GM19351 (cell line): ENCODE results near the gene KLC1.

Experiments
- ATAC-seq: cut with Tn5 transposase; IDR thresholded peaks from one replicate; pipeline ENCODE4 v1.9.1; 2021; ENCODE audit warnings: mild to moderate bottlenecking, moderate library complexity; ENCODE audit not compliant: unreplicated experiment

Gene KLC1

GRCh38 chr14:103657471-103657870, 28.5 kb downstream of the KLC1 start:
- no peak for ATAC-seq

DNA sequence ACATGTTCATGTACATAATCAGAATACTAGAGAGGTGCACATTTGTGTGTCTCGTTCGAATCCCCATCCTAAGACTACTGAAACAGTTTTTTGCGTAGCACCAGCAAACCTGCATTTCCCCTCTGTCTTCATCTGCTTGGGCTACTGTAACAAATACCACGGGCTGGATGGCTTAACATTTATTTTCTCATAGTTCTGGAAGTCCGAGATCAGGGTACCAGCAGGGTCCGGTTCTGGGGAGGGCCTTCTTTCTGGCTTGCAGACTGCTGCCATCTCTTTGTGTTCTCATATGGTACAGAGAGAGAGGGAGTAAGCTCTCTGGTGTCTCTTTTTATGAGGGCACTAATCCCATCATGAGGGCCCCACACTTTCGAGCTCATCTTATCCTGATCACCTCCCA, 30.6 kb downstream of the KLC1 start:
- ATAC-seq = no peak

DNA sequence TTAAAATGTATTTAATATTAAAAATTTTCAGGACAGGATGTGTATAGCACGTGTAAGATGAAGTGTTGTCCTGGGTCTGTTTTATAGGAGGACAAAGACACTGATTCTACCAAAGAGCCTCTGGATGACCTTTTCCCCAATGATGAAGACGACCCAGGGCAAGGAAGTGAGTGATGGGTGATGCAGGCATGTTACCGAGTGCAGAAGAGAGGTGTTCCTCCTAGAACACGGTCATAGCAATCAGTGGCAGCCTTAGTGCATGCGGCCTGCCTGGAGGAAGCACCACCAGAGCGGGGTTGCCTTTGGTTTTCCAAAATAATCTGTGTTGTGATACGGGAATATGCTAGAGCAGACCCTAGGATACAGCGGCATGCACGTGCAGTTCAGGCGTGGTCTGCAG, 33.0 kb downstream of the KLC1 start:
- ATAC-seq = no peak

- no peak for ATAC-seq
These were observed 33.6 kb downstream of the KLC1 start for GRCh38 chr14:103662591-103662990.

DNA sequence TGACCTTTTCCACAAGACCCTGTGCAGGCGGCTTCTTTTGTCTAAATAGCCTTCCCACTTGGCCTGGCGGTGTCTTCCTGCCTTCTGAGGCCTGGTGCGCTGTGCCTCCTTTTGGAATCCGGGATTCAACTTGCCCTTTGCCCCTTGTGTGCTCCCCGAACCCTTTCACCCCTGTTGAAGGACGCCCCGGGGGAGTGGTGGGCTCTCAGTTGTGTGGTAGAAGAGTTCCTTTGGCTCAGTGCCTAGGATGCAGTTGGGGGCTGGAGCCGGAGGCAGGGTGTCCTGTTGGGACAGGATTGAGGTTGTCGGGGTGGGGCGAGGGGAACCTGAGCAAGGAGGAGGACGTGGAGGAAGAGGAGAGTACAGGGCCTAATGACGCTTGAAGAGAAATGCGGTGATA, 34.5 kb downstream of the KLC1 start:
- ATAC-seq = no peak

GRCh38 chr14:103667671-103668070, 38.7 kb downstream of the KLC1 start:
- no peak for ATAC-seq

DNA sequence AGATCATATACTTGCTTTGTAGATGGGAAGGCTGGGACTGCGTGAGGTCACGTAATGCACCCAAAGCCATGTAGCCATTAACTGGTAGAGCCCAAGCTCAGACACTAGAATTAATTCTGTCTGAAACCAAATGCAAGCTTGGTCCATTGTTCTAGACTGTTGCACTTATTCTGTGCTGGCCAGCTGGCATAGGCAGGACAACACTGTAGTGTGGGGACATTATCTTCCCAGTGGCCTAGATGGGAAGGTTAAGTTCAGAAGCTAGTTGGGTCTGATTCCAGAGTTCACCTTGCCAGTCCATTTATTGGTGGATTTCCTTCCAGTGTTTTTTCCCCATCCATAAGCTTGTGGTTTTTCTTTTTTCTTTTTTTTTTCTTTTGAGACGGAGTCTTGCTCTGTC, 39.1 kb downstream of the KLC1 start:
- ATAC-seq = no peak

DNA sequence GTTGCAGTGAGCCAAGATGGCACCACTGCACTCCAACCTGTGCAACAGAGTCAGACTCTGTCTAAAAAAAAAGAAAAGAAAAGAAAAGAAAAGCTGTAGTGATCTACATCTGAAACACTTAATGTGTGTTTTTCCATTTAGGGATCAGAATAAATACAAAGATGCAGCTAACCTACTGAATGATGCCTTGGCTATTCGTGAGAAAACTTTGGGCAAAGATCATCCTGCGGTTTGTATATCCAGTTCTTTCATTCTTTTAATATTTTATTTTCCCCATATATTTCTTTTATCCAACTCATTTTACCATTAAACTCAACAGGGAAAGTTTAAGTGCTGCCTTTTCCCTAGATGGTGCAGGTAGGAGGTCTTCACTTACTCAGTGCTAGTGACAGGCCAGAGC, 40.4 kb downstream of the KLC1 start:
- no peak for ATAC-seq

GRCh38 chr14:103671911-103672310, 42.9 kb downstream of the KLC1 start:
- ATAC-seq = no peak

DNA sequence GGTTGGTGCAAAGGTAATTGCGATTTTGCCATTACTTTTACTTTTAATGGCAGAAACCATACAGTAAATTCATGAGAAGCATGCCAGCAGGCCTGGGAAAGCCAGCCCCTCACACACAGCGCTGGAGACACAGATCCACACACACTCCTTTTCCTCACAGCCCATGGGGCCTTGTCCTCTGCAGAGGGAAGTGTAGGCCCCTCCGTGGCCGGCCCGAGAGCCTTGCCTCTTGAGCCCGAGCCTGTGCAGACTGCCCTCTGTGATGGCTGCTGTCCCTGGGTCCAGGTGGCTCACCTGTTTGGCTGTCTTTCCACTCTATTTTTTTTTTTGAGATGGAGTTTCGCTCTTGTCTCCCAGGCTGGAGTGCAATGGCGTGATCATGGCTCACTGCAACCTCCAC, 46.9 kb downstream of the KLC1 start:
- ATAC-seq = no peak

DNA sequence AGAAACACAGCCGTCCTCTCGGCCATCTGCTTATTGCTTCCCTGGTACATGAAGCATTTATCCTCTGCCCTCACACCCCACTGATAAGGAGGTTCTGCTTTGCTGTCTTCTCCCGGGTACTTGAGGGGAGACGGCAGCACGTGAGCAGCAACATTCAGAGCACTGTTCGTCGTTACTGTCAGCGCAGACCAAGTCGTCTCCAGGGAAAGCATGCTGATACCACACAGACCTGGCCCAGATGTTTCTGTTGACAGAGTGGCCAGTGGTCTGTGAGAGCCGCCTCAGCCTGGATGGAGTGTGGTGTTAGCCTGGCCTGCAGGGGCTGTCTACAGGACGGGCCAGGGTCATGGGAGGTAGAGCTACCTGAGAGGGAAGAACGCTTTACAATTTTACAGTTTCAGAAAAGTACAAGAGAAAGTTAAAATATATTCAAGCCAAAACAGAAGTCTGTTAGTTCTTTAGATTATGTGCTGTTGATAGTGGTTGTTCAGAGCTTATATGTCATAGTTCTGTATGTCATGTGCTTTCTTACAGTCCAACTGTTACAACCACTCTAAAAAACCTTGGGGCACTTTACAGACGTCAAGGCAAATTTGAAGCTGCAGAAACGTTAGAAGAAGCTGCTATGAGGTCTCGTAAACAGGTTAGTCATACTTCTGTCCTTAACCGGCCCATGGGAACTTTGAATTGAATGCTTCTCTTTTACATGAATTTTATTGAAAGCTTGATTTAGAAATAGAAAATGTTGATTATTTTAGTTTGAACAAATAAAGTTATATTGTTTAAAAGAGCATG, 48.1 kb downstream of the KLC1 start:
- ATAC-seq = no peak

- peak; percentile 87 for ATAC-seq
These were observed 50.3 kb downstream of the KLC1 start for GRCh38 chr14:103679351-103679750.

- ATAC-seq = no peak
These were observed 51.6 kb downstream of the KLC1 start for GRCh38 chr14:103680491-103681231.

DNA sequence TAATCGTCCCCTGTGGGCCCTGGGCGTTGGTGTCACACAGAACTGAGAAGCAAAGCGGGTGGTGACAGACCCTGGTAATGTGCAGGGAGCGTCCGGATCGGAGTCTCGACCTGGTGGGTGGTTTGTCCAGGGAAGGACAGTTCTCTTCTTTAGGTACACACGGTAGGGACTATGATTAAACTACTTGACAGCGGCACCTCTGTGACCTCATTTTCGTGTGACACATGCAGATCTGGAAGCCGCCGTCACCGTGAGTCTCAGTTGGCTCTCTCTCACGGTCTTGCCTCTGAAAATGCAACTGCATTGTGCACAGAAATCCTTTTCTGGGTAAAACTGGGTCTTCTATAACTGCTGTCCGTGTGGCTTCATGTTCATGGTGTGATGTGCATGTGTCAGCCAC, 54.1 kb downstream of the KLC1 start:
- no peak for ATAC-seq

DNA sequence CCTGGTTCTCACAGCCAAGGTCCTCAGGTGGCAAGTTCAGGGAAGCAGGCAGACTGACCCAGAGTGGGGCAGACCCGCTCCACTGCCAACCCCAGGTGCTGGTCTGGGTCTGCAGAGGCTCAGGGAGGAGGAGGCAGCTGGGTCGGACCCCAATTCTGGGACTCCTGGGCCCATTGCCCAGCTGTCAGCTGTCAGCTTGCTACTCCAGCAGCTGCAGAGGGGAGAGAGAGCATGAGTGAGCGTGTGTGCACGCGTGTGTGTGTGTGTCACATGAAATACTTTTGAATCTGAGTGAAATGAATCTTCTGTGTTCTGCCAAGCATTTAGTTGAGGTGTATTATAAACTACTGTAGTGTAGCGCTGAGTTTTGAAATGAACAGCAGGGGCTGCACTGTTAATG, 55.5 kb downstream of the KLC1 start:
- ATAC-seq = no peak

GRCh38 chr14:103684871-103685270, 55.9 kb downstream of the KLC1 start:
- no peak for ATAC-seq

- no peak for ATAC-seq
These were observed 56.5 kb downstream of the KLC1 start for GRCh38 chr14:103685276-103686211.

GRCh38 chr14:103686831-103687485, 57.9 kb downstream of the KLC1 start:
- no peak for ATAC-seq

GRCh38 chr14:103687712-103688111, 58.7 kb downstream of the KLC1 start:
- no peak for ATAC-seq

DNA sequence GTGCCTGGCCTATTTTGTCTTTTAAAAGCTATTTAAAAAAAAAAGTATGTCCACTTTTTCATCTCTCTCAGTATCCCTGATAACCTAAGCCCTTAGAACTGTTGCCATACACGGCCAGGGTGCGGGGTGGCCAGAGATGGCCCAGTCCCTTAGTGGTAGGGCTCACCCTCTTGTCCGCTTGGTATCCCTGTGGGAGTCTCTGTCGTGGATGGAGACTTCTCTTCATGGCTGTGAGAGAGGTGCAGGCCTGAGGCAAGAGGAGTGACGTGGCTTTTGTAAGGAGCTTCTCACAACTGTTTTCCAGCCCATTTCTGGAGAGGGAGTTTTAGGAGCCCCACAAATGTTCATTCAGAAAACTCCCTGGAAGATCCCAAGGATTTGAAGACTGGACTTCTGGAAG, 59.4 kb downstream of the KLC1 start:
- ATAC-seq = no peak
